22Rv1 (cell line): ENCODE results near the gene RDH16.

Source experiments
- H3K27ac ChIP-seq: fragments of 450-650 bp; 2 replicates; pipeline ENCODE4 v1.5.1; 2017
- ZFX ChIP-seq: fragments of 450-650 bp; IDR thresholded peaks from 2 replicates; pipeline ENCODE4 v1.6.1; 2017; ENCODE audit warnings: antibody characterized with exemption, borderline replicate concordance
- TF ChIP-seq, protein P1 (sequence below): fragments of 450-650 bp; IDR thresholded peaks from 2 replicates; pipeline ENCODE4 v1.5.1; 2017; ENCODE audit warnings: mild to moderate bottlenecking

Gene RDH16, protein sequence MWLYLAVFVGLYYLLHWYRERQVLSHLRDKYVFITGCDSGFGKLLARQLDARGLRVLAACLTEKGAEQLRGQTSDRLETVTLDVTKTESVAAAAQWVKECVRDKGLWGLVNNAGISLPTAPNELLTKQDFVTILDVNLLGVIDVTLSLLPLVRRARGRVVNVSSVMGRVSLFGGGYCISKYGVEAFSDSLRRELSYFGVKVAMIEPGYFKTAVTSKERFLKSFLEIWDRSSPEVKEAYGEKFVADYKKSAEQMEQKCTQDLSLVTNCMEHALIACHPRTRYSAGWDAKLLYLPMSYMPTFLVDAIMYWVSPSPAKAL

DNA sequence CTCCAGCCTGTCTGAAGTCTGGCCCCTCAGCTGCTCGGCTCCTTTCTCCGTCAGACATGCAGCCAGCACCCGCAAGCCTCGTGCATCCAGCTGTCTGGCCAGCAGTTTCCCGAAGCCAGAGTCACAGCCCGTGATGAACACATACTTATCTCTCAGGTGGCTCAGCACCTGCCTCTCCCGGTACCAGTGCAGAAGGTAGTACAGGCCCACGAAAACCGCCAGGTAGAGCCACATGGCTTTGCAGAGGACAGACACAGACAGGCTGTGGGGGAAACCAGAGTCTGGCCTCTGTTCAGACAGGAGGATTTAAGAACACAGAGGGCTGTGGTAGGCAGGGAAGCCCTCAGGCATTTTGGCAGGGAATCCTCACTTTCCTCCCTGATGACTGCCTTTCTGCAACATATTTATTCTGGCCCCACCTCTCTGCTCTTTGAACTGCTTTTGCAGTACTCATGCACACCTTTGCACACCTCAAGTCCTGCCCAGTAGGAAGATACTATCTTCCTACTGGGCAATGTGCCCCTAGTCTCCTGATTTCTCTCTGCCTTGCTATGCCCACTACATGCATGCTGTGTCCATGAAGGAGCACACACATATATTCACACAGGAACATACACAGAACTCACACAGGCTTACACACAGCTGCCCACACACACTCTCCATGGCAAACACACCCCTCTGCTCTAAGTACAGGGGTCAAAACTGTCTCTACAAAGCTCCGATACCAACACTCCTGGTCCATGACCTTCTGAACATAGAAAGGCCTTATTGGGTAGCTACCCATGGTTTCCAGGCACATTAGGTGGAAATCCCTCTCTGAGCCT lies at the start of gene RDH16:
TSS of gene RDH16 (minus strand) at position 380 of the 824 bp plus-strand sequence. CDS start at position 234, 146 bp downstream.
- H3K27ac ChIP-seq, result peak within 1 kb of the TSS; percentile 48
- TF ChIP-seq, protein P1, sequence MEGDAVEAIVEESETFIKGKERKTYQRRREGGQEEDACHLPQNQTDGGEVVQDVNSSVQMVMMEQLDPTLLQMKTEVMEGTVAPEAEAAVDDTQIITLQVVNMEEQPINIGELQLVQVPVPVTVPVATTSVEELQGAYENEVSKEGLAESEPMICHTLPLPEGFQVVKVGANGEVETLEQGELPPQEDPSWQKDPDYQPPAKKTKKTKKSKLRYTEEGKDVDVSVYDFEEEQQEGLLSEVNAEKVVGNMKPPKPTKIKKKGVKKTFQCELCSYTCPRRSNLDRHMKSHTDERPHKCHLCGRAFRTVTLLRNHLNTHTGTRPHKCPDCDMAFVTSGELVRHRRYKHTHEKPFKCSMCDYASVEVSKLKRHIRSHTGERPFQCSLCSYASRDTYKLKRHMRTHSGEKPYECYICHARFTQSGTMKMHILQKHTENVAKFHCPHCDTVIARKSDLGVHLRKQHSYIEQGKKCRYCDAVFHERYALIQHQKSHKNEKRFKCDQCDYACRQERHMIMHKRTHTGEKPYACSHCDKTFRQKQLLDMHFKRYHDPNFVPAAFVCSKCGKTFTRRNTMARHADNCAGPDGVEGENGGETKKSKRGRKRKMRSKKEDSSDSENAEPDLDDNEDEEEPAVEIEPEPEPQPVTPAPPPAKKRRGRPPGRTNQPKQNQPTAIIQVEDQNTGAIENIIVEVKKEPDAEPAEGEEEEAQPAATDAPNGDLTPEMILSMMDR, result no peak
- TF ChIP-seq ZFX, result no peak

DNA sequence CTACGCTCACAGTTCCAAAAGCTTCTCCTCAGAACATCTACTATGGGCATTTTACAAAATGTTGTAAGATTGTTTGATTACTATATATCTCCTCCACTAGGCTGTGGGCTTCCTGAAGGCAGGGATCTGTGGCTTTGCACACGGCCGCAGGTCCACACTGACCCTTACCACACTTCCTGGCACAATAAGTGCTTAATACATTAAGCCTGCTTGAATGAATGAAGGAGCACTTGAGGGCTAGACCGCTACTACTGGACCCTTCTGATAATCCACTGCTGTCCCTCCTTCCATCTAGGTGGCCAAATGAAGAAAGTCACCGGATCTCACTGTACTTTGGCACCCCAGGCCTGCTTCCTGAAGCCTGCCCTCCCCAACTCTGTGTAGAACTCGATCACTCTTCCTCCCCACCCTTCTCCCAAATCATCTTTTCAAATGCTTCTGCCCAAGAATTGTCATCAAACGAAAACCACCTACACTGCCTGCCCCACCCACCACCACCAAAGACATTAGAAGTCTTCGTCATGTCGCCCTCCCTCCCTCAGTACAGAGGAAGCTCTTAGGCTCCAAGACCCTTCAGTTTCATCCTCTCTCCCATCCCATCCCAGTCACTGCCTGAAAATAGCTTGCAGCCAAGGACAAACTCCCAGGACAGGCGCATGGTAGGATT lies 49.5 kb upstream of the RDH16 start:
- no peak overlapping the region; the same call in 1 of the 2 replicates for H3K27ac ChIP-seq

DNA sequence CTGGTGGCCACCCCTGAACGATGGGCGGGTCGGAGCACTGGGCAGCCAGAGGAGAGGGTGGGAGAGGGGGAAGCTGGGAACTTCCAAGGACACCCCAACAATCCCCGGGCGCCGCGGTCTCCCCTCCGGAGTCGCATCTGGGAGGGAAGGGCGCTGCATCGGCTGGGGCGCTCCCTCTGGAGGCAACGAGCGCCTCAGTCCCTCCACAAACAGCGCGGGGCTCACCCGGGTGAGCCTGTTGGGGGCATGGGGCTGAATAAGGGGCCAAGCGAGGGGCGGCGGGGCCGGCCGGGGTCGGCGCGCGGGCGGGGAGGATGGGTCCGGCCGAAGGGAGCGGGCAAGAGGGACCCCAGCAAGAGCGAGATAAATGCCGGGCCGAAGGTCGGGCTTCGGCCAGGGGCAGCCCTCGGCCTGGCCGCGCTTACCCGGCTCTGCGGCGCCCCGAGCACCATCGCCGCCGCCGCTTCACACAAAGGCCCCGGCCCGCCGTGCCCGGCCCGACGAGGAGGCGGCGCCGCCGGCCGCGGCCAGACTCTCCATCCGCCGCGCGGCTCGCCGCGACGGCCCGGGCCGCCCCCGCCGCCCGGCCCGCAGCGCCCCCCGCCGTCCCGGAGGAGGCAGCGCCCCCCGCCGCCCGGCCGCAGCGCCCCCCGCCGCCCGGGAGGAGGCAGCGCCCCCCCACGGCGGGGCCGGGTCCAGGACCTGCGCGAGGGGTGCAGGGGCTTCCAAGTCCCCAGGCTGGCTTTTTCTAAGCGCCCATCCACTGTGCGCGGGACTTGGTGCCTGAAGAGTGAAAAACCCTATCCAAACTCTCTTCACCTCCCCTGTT lies 48.8 kb upstream of the RDH16 start, which contains the start of gene ZBTB39:
TSS of gene ZBTB39 (minus strand) at position 567 of the 829 bp plus-strand sequence. CDS start 1,629 bp downstream, outside the sequence.
- H3K27ac ChIP-seq, result peak within 1 kb of the TSS; percentile 45
- no peak for TF ChIP-seq ZFX
- TF ChIP-seq, protein P1, result peak; percentile 100

More for the DNA sequence above, 49.5 kb upstream of the RDH16 start:
- TF ChIP-seq ZFX, result no peak
- TF ChIP-seq, protein P1, result no peak; the same call in none of the 2 replicates

DNA sequence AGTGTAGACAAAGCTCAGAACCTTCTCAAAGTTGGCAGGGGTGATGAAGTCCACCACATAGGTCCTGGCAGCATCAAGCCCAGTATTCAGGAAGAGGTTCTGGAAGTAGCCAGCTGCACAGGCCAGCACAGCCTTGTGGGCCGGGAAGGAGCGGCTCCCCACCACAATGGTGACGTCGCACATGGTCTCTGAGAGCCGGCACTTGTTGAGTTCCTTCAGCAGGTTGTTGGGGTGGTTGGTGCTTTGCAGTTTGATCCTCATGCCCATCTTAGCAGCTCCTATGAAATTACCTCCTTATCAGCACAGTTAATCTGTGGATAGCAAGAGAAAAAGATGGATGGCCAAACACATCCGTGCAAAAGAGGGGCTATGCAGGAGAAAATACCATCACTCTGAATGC lies 47.2 kb upstream of the RDH16 start:
- TF ChIP-seq ZFX, result no peak
- TF ChIP-seq, protein P1, result no peak
- H3K27ac ChIP-seq, result no peak overlapping the region

DNA sequence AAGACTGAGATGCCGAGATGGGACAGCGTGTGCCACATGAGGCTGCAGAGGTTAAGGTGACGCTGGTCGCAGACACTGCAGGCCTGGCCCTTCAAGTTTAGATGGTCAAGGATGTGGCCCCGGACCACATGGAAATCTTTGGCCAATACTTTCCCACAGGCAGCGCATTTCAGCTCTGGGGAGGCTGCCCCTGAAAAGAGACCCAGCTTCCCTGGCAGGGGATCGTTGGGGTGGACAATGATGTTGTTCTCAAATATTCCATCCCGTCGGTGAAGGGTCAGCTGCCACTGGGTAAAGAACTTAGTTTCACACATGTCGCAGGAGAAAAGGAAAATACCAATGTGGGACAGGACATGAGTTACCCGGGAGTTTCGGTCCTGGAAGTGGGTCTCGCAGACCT lies 46.0 kb upstream of the RDH16 start:
- TF ChIP-seq, protein P1, result no peak
- TF ChIP-seq ZFX, result no peak

DNA sequence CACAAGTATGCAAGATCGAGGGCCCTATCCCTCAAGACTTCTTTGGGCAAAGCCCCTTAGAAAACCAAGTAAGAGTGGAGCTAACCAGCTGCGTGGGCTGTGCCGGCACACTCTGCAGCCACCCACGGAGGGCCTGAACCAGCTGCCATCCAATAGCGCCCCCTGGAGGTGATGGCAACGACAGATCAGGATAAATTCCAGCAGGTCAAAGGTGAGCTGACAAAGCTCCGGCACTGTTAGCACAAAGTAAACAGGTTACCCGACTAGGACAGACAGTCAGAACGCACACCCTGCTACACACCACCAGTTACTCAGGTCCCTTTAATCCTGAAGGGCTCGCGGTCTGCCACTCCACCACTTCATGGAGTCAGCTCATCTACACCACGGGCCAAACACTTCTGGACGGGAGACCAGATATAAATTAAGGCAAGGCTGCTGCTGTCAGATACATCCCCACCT lies 44.1 kb upstream of the RDH16 start:
- no peak overlapping the region for H3K27ac ChIP-seq
- TF ChIP-seq, protein P1, result peak; percentile 99
- no peak for TF ChIP-seq ZFX

More for the DNA sequence above, 46.0 kb upstream of the RDH16 start:
- H3K27ac ChIP-seq, result no peak overlapping the region
